H1 (cell line): Measurements from ENCODE around the gene STAC2.

Source experiments
- CBX8 ChIP-seq: fragments of 300-800, 300-1000 bp; sonication (generic); IDR thresholded peaks from 2 replicates; pipeline ENCODE4 v1.7.1; 2016; ENCODE audit warnings: low read depth, low read length, borderline replicate concordance
- CEBPB ChIP-seq: IDR thresholded peaks from 2 replicates; pipeline ENCODE4 v1.6.1; 2012; ENCODE audit warnings: low read depth, low read length
- CTCF ChIP-seq, 3 experiments: IDR thresholded peaks; 1 replicate in 2 of 3; 2 replicates in 1 of 3; pipeline versions ENCODE4 v1.5.1 to v1.6.1; 2011; ENCODE audit warnings: low read length in 3 of 3, mild to moderate bottlenecking in 3 of 3, inconsistent platforms in 2 of 3, low read depth in 1 of 3, moderate library complexity in 1 of 3; ENCODE audit not compliant: insufficient read depth in 1 of 3; ENCODE audit errors: control extremely low read depth in 1 of 3

GRCh38 chr17:39170109-39170508, 55.6 kb downstream of the STAC2 start:
- TF ChIP-seq CTCF (IDR thresholded peaks at IDR 0.05; ENCODE audit: control extremely low read depth in 1 of 3, insufficient read depth in 1 of 3, low read depth in 1 of 3, low read length in 3 of 3) (no peak), CEBPB (no peak), CBX8 (no peak)
